Measurements from ENCODE around the gene GPR35. TPM values are rescaled to one million over a fixed set of nuclear protein-coding genes. Genes with fewer than 3 reads are reported as not detected.
"Not testable (repeated sequence)": the region's sequence is repeated elsewhere in the genome, so short reads cannot be mapped to it uniquely, and the experiment has no call there.

The GPR35 gene
- total RNA-seq, 1 donor from 2014 or later, result 2.1 TPM

- ATAC-seq, result no peak
- intact Hi-C loops (cut with micrococcal nuclease), result no loop called here
- DNase-seq, result no peak
Measured at GRCh38 chr2:240600451-240600961, 24.8 kb upstream of the GPR35 start.

- ATAC-seq (no peak), DNase-seq (no peak)
- intact Hi-C loops (cut with micrococcal nuclease), result no loop called here
Measured at GRCh38 chr2:240601061-240601830, 24.0 kb upstream of the GPR35 start.

GRCh38 chr2:240601831-240602160, 23.5 kb upstream of the GPR35 start:
- DNase-seq (peak; percentile 20), ATAC-seq (no peak)
- intact Hi-C loops (cut with micrococcal nuclease), result no loop called here

GRCh38 chr2:240602266-240603050, 22.8 kb upstream of the GPR35 start:
- intact Hi-C loops (cut with micrococcal nuclease), result no loop called here
- ATAC-seq (no peak), DNase-seq (peak; percentile 21)

DNA sequence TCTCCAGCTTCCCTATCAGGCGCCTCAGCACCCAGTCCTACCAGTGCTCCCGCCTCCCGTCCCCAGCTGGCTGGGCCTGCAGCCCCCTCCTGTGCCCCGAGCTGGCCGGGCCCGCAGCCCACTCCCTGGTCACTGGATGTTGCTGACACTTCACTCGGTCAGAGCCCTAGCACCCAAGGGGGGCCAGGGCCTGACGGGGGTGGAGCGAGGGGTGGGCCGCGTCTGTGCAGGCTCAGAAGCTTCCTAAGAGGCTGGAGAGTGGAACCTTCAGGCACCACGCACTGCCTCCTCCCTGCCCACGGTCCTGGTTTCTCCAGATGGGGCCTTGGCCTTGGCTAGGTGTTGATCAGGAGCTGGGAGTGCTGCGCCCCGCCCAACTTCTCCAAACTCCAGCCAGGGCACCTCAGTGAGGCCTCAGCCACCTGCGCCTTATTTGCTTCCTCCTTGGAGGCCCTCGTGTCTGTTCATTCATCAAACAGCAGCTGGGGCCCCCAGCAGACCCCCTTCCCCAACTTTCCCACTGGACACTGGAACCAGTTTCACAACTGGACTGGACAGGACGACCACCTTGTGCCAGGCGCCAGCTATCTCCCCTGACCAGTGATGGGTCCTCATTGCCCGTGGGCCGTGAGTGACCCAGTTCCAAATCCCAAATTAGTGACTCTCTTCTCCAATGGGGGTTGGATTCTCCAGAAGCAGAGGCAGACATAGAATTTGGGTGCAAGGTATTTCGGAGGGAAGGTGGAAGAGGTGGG, 22.0 kb upstream of the GPR35 start:
- DNase-seq (no peak), ATAC-seq (no peak)
- intact Hi-C loops (cut with micrococcal nuclease), result no loop called here

GRCh38 chr2:240603846-240604245, 21.4 kb upstream of the GPR35 start:
- ATAC-seq (no peak), DNase-seq (no peak)
- intact Hi-C loops (cut with micrococcal nuclease), result no loop called here

- ATAC-seq (peak; percentile 68), DNase-seq (peak; percentile 81)
- intact Hi-C loops (cut with micrococcal nuclease), result no loop called here
Measured at GRCh38 chr2:240604291-240604938, 20.9 kb upstream of the GPR35 start.

DNA sequence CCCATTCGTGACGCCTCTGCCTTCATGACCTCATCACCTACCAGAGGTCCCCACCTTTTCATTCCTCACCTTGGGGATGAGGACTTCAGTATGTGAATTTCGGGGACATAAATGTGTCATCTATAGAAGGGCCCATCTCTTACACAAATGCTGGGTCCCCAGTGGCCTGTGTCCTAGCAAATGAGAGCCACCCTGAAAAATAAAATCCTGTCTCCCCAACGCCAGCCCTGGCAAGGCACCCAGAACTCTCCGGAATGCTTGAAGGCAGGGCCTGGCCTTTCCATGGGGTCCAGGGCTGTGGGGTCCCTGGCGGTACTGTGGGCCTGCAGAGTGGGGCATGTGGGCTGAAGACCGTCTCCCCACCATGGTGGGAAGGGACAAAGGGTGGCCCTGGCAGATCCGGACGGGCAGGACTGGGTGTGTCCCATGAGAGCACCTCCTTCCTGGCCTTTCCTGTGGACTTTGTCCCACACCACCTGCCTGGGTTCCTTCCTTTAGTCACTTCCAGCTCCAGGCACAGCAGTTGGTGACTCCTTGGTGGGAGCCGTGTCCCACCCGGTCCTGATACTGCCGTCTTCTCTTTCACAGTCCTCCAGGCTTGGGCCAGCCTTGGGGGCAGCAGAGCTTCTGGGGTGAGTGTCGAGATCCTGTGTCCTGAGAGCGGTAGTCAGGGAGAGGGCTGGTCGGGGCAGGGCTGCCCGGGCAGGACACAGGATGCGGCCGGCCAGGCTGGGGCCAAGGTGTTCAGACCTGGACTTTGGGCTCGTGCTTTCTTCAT, 20.2 kb upstream of the GPR35 start:
- ATAC-seq, result no peak
- intact Hi-C loops (cut with micrococcal nuclease), result no loop called here

DNA sequence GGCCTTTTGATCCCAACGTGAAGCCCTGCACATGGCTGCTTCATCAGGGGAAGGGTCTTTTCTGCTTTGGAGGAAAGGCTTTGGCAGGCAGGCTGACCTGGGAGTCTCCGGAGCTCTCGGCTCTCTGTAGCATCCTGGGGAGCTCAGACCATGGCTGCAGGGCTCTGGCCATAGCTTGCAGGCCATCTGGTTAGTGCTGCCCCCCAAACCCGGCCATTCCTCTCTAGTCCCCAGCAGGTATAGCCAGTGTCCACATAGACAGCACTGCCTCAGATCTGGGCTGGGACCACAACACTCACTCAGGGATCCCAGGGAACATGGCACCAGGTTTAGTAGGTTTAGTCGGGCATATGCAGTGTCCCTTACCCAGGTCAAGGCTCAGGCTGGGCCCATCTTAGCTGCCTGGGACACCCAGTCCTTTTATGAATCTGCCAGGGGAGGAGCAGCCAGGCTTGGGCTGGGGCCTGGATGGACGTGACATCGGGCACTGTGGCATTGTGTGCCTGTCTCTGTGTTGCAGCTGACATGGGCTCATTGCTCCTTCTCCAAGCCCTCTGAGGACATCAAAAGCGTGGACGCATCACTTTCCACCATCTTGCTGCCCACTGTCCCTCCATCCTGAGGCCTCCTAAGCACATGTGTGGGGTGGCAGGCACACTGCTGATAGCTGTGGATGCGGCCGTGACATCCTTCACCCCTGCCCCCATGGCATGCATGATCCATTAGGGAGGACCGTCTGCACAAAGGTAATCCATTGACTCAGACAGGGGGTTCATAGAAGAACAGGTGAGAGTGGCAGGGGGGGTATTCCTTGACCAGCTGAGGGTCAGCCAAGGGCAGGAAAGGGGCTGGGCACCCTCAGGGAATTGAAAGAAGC, 19.2 kb upstream of the GPR35 start:
- ATAC-seq (no peak), DNase-seq (no peak)
- intact Hi-C loops (cut with micrococcal nuclease), result no loop called here

More for the DNA sequence above, 20.2 kb upstream of the GPR35 start:
- peak; percentile 22 for DNase-seq

DNA sequence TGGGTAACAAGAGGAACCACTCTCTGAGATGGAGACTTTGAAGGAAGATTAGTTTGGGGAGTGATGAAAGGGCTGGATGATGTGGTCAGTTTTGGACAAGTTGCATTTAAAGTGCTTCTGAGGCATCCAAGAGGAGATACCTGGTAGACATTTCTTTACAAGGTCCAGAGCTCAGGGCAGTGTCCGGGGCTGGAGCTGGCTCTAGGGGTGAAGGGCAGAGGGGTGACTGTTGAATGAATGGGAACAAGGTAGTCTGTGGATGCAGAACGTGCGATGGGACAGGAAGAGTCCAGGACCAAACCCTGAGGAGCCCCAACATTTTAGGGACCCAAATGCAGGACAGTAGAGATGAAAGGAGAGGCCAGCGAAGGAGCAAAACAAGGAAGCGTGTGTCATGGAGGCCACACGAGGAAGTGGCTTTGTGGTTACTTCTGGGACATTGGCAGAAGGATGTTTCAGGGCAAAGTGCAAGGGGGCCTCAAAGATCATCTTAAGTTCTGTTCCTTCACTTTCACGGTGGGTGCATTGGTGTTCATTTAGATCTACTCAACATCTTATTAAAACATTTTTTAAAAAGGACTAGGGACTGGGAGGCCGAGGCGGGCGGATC, 13.6 kb upstream of the GPR35 start:
- intact Hi-C loops (cut with micrococcal nuclease), result no loop called here
- DNase-seq (peak; percentile 23), ATAC-seq (no peak)

GRCh38 chr2:240613781-240614180, 11.5 kb upstream of the GPR35 start:
- no peak for ATAC-seq
- DNase-seq, result no peak
- intact Hi-C loops (cut with micrococcal nuclease), result no loop called here

- DNase-seq (no peak), ATAC-seq (no peak)
- intact Hi-C loops (cut with micrococcal nuclease), result no loop called here
Measured at GRCh38 chr2:240614391-240614790, 10.9 kb upstream of the GPR35 start.

- intact Hi-C loops (cut with micrococcal nuclease), result no loop called here
- no peak for DNase-seq
- ATAC-seq, result no peak
Measured at GRCh38 chr2:240615396-240615795, 9.9 kb upstream of the GPR35 start.

GRCh38 chr2:240615820-240616547, 9.3 kb upstream of the GPR35 start:
- intact Hi-C loops (cut with micrococcal nuclease), result no loop called here
- DNase-seq (no peak), ATAC-seq (no peak)

DNA sequence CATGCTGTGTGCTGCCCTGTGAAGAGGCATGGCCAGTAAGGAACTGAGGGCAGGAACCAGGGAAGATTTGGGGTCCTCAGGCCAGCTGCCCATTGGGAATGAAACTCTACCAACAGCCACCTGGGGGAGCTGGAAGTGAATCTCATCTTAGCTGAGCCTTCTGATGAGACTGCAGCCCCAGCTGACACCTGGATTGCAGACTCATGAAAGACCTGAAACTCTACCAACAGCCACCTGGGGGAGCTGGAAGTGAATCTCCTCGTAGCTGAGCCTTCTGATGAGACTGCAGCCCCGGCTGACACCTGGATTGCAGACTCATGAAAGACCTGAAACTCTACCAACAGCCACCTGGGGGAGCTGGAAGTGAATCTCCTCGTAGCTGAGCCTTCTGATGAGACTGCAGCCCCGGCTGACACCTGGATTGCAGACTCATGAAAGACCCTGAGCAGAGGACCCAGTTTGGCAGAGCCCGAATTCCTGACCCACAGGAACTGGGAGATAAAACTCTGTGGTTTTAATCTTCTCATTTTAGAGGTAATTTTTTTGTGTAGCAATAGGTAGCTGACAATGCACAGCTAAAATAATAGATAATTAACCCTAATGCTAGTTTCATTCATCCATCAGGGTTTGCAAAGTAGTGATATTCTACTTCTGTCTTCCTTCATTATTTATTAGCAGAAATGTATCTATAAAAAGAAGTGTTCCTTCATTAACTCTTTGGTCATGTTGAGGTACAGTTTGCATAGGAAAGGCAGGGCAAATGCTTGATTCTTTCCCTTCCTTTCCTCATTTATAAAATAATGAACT, 8.2 kb upstream of the GPR35 start:
- DNase-seq; ATAC-seq; intact Hi-C loops (cut with micrococcal nuclease): not testable (repeated sequence)

GRCh38 chr2:240618776-240619175, 6.5 kb upstream of the GPR35 start:
- intact Hi-C loops (cut with micrococcal nuclease), result no loop called here
- no peak for ATAC-seq
- DNase-seq, result no peak
